ENCODE results near the gene PRICKLE2.

DNA sequence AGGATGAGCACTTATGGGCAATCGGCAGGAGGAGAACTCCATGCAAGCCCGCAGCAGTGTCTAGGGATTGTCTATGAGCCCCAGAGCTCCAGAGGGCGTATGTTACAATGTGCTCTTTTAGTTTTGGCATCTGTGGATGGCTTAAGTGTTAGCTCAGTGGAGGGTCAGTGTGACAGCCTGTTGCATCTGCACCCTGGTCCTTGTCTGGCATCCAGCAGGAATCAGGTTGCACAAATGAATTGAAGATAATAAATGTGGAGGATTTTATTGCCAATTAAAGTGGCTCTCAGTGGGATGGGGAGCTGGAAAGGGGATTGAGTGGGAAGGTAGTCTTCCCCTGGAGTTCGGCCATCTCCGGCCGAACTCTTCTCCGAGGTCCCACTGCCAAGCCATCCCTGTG, 11.8 kb upstream of the PRICKLE2 start:
- TF ChIP-seq POLR2A (IDR thresholded peaks at IDR 0.05): no peak
- TF ChIP-seq, protein P1, sequence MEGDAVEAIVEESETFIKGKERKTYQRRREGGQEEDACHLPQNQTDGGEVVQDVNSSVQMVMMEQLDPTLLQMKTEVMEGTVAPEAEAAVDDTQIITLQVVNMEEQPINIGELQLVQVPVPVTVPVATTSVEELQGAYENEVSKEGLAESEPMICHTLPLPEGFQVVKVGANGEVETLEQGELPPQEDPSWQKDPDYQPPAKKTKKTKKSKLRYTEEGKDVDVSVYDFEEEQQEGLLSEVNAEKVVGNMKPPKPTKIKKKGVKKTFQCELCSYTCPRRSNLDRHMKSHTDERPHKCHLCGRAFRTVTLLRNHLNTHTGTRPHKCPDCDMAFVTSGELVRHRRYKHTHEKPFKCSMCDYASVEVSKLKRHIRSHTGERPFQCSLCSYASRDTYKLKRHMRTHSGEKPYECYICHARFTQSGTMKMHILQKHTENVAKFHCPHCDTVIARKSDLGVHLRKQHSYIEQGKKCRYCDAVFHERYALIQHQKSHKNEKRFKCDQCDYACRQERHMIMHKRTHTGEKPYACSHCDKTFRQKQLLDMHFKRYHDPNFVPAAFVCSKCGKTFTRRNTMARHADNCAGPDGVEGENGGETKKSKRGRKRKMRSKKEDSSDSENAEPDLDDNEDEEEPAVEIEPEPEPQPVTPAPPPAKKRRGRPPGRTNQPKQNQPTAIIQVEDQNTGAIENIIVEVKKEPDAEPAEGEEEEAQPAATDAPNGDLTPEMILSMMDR (IDR thresholded peaks at IDR 0.05): no peak

All from right lobe of liver (tissue), 4 donors.